Renal cortex interstitium (tissue), 11 donors: ENCODE data around the gene DIAPH3. TPM values are rescaled to one million over a fixed set of nuclear protein-coding genes. Genes with fewer than 3 reads are reported as not detected.

Experiments used
- DNase-seq, 11 donors: peaks; one replicate each; pipeline ENCODE4 v3.0.0-alpha.2; 2013; ENCODE audit warnings: low read depth in 9 of 11, low spot score in 4 of 11; ENCODE audit errors: extremely low read depth in 1 of 11
- polyA plus RNA-seq, 3 donors: library from polyadenylated mRNA; unstranded; fragments of 120-200 nt; gene quantifications; one replicate each; pipeline ENCODE4 v1.2.1, GENCODE V29; 2013; ENCODE audit not compliant: insufficient read length in 3 of 3

The DIAPH3 gene
- polyA plus RNA-seq, 3 donors, result 10.7 to 14.3 (median 14.3) TPM

DNA sequence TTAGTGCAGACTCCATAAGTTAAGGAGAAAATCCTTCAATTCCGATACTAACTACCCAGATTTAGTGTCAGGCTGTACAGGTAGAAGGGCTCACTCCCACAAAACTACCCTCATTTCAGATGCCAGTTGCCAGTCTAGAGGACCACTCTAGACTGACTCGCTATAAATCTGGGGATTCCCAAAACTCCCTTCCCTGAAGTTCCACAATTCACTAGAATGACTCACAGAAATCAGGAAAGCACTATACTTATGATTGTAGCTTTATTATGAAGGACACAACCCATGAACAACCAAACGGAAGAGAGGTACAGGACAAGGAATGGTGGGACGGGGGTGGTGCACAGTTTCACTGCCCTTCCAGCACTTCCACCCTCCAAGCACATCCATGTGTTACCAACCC is 321.2 kb downstream of the DIAPH3 start:
- no peak for DNase-seq

- DNase-seq, result no peak
These were observed 324.5 kb downstream of the DIAPH3 start for GRCh38 chr13:59839186-59839585.

GRCh38 chr13:59837101-59837500 is 326.6 kb downstream of the DIAPH3 start:
- no peak for DNase-seq

DNA sequence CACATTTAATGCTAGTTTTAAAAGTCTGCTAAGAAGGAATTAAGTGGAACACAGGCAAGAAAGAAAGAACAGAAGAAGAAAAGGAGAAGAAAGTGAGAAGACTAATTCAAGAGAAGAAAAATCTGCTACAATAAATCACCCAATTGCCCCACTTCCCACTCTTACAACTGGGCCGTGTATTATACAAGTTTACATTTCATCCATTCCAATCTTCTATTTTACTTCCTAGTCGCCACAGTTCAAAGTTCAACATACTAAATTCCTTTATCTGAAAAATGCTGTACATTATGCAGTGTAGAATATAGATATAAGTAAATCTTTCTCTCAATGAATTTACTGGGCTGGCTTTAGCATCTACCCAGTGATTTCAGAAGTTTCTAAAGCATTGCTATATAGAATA is 328.2 kb downstream of the DIAPH3 start:
- no peak for DNase-seq

DNA sequence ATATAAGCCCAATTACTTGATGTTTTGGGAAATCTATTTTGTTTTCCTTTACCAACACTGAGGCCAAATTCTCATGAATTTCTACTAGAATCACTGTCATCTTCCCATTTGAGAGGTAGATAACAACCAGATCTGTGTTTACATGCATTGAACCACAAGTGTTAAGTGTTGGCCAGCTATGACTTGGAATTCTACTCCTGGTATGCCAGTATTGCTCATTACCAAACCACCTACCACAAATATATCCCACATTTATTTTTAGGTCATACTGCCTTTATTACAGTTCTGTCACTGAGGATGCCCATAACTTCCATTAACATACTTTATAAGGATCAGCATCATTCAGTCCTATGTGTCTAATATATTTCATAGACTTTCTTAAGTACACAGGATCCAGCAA is 328.9 kb downstream of the DIAPH3 start:
- no peak for DNase-seq

DNA sequence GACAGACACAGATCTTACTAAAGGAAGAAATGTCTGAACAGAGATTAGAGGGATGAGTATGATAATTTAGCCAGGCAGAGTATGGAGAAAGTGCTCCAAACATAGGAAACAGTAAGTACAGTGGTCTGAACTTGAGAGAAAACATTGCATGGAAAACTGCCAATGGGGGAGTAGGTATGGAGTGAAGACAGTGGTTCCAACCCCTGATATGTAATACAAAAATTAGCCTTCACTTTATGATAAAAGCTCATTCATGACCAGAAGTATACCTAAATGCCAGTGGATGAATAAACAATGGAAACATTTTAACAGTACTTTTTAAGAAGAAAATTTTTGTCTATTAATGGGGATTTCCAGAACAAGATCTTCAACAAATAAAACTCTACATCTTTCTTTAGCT is 334.0 kb downstream of the DIAPH3 start:
- no peak for DNase-seq

DNA sequence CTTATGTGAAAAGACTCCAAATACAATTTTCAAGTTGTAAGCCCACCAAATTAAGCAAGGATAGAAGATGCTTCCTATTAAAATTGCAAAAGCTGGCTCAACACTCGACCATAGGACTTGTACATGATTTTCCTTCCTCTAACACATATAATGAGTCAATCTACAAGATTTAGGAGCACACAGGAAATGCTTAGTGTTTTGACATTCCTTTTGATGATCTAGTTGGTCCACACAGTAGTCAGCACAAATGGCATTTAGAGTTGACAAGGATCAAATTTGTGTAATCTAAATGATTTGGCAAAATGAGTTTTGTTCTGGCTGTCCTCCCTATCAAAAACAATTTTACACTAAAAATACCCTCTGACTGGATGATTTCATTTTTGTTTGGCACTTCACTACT is 340.2 kb downstream of the DIAPH3 start:
- no peak for DNase-seq

DNA sequence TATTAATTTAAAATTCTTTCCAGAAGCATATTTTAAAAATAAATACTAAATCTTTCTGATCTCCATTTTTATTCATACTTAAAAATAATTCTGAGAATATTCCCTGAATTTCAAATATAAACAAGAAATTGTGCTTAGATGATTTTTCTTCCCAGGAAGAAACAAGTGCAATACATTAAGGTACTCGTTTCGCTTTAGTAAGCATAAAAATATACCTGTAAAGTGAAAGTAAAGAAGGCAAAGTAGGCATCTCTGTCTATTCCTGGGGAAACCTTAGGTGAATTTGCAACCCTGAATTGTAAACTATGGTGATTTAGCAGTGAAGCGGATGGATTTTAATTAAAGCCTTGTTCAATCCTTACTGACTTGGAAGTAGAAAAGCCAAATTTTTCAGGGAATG is 354.2 kb downstream of the DIAPH3 start:
- no peak for DNase-seq

DNA sequence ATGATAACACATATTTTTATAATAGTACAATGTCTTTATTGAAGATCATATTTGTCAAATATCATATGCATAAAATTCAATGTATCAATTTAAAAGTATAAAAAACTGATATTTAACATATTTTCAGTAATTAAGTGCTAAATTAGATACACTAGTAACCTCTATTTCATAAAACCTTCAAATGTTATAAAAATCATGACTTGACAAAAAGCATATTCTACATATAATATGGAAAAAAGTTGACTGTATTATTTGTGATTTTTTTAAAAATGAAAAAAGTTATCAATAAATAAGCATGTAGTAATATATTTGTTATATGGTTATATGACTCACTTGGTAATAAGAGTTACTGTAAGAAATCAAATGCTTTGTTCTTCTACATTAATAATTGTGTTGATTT is 356.9 kb downstream of the DIAPH3 start:
- no peak for DNase-seq

- DNase-seq, result no peak
These were observed 362.4 kb downstream of the DIAPH3 start for GRCh38 chr13:59801107-59801880.

DNA sequence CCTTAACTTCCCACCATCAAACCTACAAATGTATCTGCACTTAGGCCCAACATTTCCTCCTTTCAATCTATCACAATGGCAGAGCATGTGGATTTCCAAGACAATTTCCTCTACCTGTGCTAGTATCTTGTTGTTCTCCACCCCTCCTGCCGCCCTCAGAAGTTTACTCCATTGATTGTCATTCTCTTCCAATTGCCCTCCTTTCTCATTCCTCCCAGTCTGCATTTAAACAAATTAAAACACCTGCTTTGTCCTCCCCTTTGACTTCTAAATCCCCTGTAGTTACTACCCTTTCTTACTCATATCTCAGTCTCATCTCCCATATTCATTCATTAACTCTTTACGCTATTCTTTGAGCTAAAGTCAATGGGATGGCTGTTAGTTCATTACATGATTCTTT is 370.6 kb downstream of the DIAPH3 start:
- DNase-seq, result no peak

GRCh38 chr13:59790626-59791025 is 373.1 kb downstream of the DIAPH3 start:
- DNase-seq, result peak in 6 of 11 donors; percentile 6 to 25 (median 10)

GRCh38 chr13:59789558-59789957 is 374.2 kb downstream of the DIAPH3 start:
- DNase-seq, result no peak

GRCh38 chr13:59787679-59788078 is 376.0 kb downstream of the DIAPH3 start:
- no peak for DNase-seq

DNA sequence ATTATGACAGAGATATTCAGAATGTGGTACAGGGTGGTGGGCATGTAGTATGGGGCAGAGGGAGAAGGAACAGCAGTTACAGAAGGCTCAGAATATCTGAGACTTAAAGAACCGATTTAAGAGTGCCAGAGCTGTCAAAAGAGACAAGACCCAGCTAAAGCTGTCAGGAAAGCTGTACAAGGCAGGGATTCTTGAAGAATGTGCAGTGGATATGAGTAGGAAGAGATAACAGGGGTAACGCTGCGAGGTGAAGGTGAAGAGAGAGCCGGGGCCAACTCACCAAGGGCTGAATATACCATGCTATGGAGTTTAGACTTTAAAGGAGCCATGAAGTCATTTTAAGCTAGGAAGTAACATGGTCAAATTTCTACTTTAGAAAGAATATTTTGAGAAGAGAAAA is 381.0 kb downstream of the DIAPH3 start:
- no peak for DNase-seq

DNA sequence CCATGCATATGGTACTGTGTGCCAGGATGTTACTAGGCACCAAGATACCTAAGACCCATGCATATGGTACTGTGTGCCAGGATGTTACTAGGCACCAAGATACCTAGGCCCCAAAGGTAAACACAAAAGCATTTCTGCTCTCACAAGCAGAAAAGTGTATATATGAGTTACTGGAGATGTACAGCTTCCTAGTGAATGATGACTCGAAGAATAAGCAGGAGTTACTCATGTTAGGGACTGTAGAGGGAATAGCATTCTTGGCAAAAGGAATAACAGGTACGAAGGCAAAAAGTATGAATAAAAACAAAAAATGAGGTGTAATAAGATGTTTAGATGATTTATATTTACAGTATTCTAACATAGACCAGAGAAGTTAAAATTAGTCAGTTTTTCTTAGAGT is 383.7 kb downstream of the DIAPH3 start:
- DNase-seq, result no peak

DNA sequence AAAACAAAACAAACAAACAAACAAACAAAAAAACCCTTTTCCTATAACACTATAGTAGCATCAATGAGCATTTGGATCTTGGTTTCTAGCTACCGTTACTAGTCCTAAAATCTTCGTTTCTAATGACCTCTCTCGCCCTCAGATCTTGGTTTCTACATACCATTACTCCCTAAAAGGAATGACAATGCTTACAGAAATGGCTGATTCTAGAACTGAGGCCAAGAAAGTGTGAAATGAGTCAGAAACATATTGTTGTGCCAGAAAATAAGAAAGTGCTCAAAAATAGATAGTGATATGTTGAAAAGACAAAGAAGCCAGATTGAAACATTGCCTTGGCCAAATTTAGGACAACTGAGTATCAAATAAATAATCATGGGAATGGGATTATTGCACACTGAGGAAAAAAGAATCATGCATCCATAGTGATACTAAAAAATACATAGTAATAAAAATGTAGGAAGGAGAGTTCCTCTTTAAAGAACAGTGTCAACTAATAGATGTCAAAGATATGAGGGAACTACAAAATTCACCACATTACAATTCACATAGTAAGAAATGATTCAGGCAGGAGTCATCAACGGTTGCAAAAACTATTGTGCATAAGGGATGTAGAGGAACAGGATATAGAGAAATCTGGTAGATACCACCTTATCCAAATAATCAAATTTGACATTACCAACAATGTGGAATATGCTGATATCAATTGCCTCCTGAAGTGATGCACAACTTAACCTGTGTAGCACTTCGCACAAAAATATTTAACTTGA is 386.6 kb downstream of the DIAPH3 start:
- DNase-seq, result no peak

- DNase-seq, result peak in 3 of 11 donors; percentile 3 to 34 (median 15)
These were observed 389.2 kb downstream of the DIAPH3 start for GRCh38 chr13:59774491-59774971.

- DNase-seq, result no peak
These were observed 392.5 kb downstream of the DIAPH3 start for GRCh38 chr13:59771272-59771671.

- DNase-seq, result no peak
These were observed 393.3 kb downstream of the DIAPH3 start for GRCh38 chr13:59770451-59770850.
